ENCODE results near the gene RAB35. TPM values are rescaled to one million over a fixed set of nuclear protein-coding genes. Genes with fewer than 3 reads are reported as not detected.

Gene RAB35
- total and polyA plus RNA-seq, 2 of the 4 experiments (the other 2 are of a cell fraction): 32.6 to 49.6 TPM

GRCh38 chr12:120094485-120094884 lies 22.1 kb downstream of the RAB35 start:
- no peak overlapping the region for H3K56ac ChIP-seq (ENCODE audit: extremely low read depth, insufficient read depth, low read length)
- no peak overlapping the region for H3K27ac ChIP-seq (ENCODE audit: insufficient read depth, low read length)
- 0 out of 2 replicates have a peak, but pooled peaks cover 11% of the 10 kb centered on the region for H3K9me1 ChIP-seq (ENCODE audit: insufficient read depth, low read length)
- H2BK120ac ChIP-seq (ENCODE audit: low read depth, low read length): no peak overlapping the region
- H4K5ac ChIP-seq (ENCODE audit: low read depth, low read length): no peak overlapping the region
- no peak overlapping the region for H2BK5ac ChIP-seq (ENCODE audit: low read depth, low read length, poor library complexity, severe bottlenecking)
- H3K4me2 ChIP-seq (ENCODE audit: low read depth, low read length): no peak overlapping the region
- H3K4me1 ChIP-seq (ENCODE audit: control insufficient read depth, insufficient read depth, low read length): no peaks in the 10 kb centered on the region; the same call in 1 of the 2 replicates
- H2AK5ac ChIP-seq (ENCODE audit: low read depth, low read length): no peak overlapping the region
- BruUV-seq (replicated peaks): no TSS peak
- H3K4ac ChIP-seq (ENCODE audit: low read depth, low read length): no peak overlapping the region
- no peaks in the 10 kb centered on the region for H3K27me3 ChIP-seq (ENCODE audit: control insufficient read depth, insufficient read depth, low read length)
- dilution Hi-C loops (cut with HindIII; ENCODE audit: low sequenced_read_pairs, unreplicated experiment) (no loop called here), in situ Hi-C loops (cut with MboI; ENCODE audit: low sequenced_read_pairs) (no loop called here), intact Hi-C loops (cut with micrococcal nuclease) (no loop called here)
- H3K9ac ChIP-seq (ENCODE audit: low read depth, low read length): no peak overlapping the region
- H3K14ac ChIP-seq (replicated peaks; ENCODE audit: low read depth, low read length): no peak overlapping the region
- H3K18ac ChIP-seq (ENCODE audit: low read depth, low read length): no peak overlapping the region
- H3K9me3 ChIP-seq (ENCODE audit: control insufficient read depth, insufficient read depth, low read length): no peaks in the 10 kb centered on the region
- H2BK20ac ChIP-seq (ENCODE audit: low read depth, low read length): no peak overlapping the region
- no peak overlapping the region for H3K23ac ChIP-seq (ENCODE audit: low read depth, low read length)
- ATAC-seq (ENCODE audit: low read depth) (no peak), DNase-seq (no peak)
- ChIA-PET POLR2A (ENCODE audit: unreplicated experiment) (no interaction called here), CTCF (no interaction called here)
- H3K36me3 ChIP-seq (ENCODE audit: control insufficient read depth, insufficient read depth, low read length): peaks cover 46% of the 10 kb centered on the region
- H2BK15ac ChIP-seq (ENCODE audit: low read depth, low read length): no peak overlapping the region
- H2AK9ac ChIP-seq (replicated peaks; ENCODE audit: low read depth, low read length, poor library complexity): no peak overlapping the region
- whole genome bisulfite sequencing, 2 experiments (ENCODE audit: extremely low coverage in 2 of 2, insufficient read length in 1 of 2): 66% methylated on average over 4 of the region's 9 CpGs; no CpG with 5 or more reads in 1 of the 2 experiments
- H2AFZ ChIP-seq (replicated peaks; ENCODE audit: low read length, poor library complexity): no peak overlapping the region
- TF ChIP-seq MAFK (IDR thresholded peaks at IDR 0.05; ENCODE audit: low read depth, low read length) (no peak), CEBPB (IDR thresholded peaks at IDR 0.05; ENCODE audit: low read depth, low read length) (no peak), ELK1 (IDR thresholded peaks at IDR 0.05; ENCODE audit: borderline replicate concordance, low read depth, low read length) (no peak), SMC3 (IDR thresholded peaks at IDR 0.05; ENCODE audit: low read depth, low read length) (no peak), CHD1 (IDR thresholded peaks at IDR 0.05; ENCODE audit: low read depth, low read length) (no peak), MXI1 (IDR thresholded peaks at IDR 0.05; ENCODE audit: borderline replicate concordance, low read depth, low read length) (no peak), RAD21 (IDR thresholded peaks at IDR 0.05; ENCODE audit: low read length) (no peak), NFE2L2 (IDR thresholded peaks at IDR 0.05; ENCODE audit: low read depth, low read length) (no peak), RCOR1 (IDR thresholded peaks at IDR 0.05; ENCODE audit: insufficient replicate concordance, low read length) (no peak), FOS (IDR thresholded peaks at IDR 0.05; ENCODE audit: low read depth, low read length) (no peak), CTCF (conservative IDR thresholded peaks at IDR 0.05; ENCODE audit: low read depth, low read length) (no peak), BHLHE40 (IDR thresholded peaks at IDR 0.05; ENCODE audit: low read depth, low read length) (no peak), USF2 (IDR thresholded peaks at IDR 0.05; ENCODE audit: low read depth, low read length) (no peak), MAZ (IDR thresholded peaks at IDR 0.05; ENCODE audit: borderline replicate concordance, low read depth, low read length) (no peak), POLR2A (IDR thresholded peaks at IDR 0.05; ENCODE audit: low read depth, low read length) (no peak)
- no peak overlapping the region for H3K4me3 ChIP-seq (ENCODE audit: insufficient read depth, low read depth, low read length)
- peaks cover 42% of the 10 kb centered on the region for H4K20me1 ChIP-seq (ENCODE audit: insufficient read depth, low read length)
- H3K79me1 ChIP-seq (ENCODE audit: low read depth in 1 of 2, low read length in 2 of 2): peaks cover 0 to 32% of the 10 kb centered on the region in 2 experiments; a peak in 3 of 4 replicates
- H4K8ac ChIP-seq (ENCODE audit: low read depth in 2 of 2, low read length in 2 of 2): no peak overlapping the region
- H4K91ac ChIP-seq (ENCODE audit: insufficient read depth, low read depth, low read length): no peak overlapping the region

Data from IMR-90 (cell line).